ENCODE data around the gene INO80. TPM values are rescaled to one million over a fixed set of nuclear protein-coding genes. Genes with fewer than 3 reads are reported as not detected.

The INO80 gene
- total RNA-seq, 2 donors from 2014 or later = 14.8 to 17.5 TPM

DNA sequence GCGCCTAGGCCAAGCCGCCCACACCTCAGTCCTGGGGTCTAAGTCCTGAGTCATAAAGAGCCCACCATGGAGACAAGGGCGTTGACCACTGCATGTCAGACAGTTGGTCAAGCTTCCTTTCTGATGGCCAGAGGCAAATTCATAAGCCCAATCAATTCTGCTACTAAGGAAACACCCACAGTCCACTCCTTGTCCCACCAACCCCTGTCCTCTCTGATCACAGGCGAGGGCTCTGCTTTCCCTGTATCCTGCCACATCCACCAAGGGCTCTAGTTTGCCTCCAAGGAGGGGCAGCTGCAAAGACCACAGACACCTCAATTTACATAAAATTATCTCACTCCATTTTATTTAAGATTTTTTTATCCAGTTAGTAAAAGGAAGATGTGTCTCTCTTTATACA lies 137.5 kb downstream of the INO80 start:
- Mint-ChIP-seq H3K27ac (peak overlapping the region; percentile 77), H3K9me3 (no peaks in the 10 kb centered on the region), H3K4me1 (peaks cover 13% of the 10 kb centered on the region), H3K36me3 (ENCODE audit: low read depth) (peaks cover 71% of the 10 kb centered on the region), H3K4me3 (no peak overlapping the region), H3K27me3 (ENCODE audit: insufficient read depth) (no peaks in the 10 kb centered on the region)
- no peaks in the 10 kb centered on the region for H3K9me3 ChIP-seq (ENCODE audit: control insufficient read depth, low read length)
- peaks cover 75% of the 10 kb centered on the region for H3K36me3 ChIP-seq (ENCODE audit: control insufficient read depth, insufficient read depth, low read length)
- no peak overlapping the region for H3K4me3 ChIP-seq (ENCODE audit: low read length)
- H3K27ac ChIP-seq (ENCODE audit: low read depth, low read length) = no peak overlapping the region
- H3K4me1 ChIP-seq (ENCODE audit: control insufficient read depth, insufficient read depth, low read length) = no peaks in the 10 kb centered on the region
- 92 to 96% methylated on average over 3 to 4 of the region's 4 CpGs for whole genome bisulfite sequencing, 2 experiments (ENCODE audit: insufficient coverage in 1 of 2, insufficient read length in 1 of 2)
- no peak overlapping the region for H3K9ac ChIP-seq (ENCODE audit: extremely low read depth, low read length, poor library complexity, severe bottlenecking)
- TF ChIP-seq, protein P1, sequence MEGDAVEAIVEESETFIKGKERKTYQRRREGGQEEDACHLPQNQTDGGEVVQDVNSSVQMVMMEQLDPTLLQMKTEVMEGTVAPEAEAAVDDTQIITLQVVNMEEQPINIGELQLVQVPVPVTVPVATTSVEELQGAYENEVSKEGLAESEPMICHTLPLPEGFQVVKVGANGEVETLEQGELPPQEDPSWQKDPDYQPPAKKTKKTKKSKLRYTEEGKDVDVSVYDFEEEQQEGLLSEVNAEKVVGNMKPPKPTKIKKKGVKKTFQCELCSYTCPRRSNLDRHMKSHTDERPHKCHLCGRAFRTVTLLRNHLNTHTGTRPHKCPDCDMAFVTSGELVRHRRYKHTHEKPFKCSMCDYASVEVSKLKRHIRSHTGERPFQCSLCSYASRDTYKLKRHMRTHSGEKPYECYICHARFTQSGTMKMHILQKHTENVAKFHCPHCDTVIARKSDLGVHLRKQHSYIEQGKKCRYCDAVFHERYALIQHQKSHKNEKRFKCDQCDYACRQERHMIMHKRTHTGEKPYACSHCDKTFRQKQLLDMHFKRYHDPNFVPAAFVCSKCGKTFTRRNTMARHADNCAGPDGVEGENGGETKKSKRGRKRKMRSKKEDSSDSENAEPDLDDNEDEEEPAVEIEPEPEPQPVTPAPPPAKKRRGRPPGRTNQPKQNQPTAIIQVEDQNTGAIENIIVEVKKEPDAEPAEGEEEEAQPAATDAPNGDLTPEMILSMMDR (conservative IDR thresholded peaks at IDR 0.05) = no peak
- no peak for DNase-seq
- no peaks in the 10 kb centered on the region for H3K27me3 ChIP-seq (ENCODE audit: control insufficient read depth, insufficient read depth, low read length, poor library complexity, severe bottlenecking)

DNA sequence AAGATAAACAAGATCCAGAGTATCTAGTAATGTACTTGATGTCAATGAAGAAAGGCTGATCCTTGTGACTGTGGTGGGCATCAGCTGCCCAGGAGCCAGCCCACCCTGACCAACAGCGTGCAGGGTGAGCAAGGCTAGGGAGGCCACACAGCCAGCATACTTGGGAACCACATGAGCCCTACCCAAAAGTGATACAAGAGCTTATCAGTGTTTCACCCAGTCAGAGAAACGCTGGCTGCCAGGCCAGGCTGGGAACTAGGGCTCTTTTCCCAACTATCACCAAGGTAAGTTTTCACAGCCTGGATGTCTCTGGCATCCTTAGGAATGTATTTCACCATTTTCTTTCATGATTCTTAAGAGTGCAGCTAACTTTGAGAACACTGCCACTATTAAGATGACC lies 137.9 kb downstream of the INO80 start:
- peaks cover 67% of the 10 kb centered on the region for H3K36me3 Mint-ChIP-seq (ENCODE audit: low read depth)
- Histone ChIP-seq H3K9ac (ENCODE audit: extremely low read depth, low read length, poor library complexity, severe bottlenecking) (no peak overlapping the region), H3K9me3 (ENCODE audit: control insufficient read depth, low read length) (no peaks in the 10 kb centered on the region), H3K27ac (ENCODE audit: low read depth, low read length) (no peak overlapping the region), H3K36me3 (ENCODE audit: control insufficient read depth, insufficient read depth, low read length) (peaks cover 71% of the 10 kb centered on the region), H3K4me3 (ENCODE audit: low read length) (no peak overlapping the region), H3K4me1 (ENCODE audit: control insufficient read depth, insufficient read depth, low read length) (no peaks in the 10 kb centered on the region), H3K27me3 (ENCODE audit: control insufficient read depth, insufficient read depth, low read length, poor library complexity, severe bottlenecking) (no peaks in the 10 kb centered on the region)
- H3K4me1 Mint-ChIP-seq = peaks cover 13% of the 10 kb centered on the region
- 96% methylated on average over 2 of the region's 2 CpGs for WGBS, 2 experiments (ENCODE audit: insufficient coverage in 1 of 2, insufficient read length in 1 of 2)
- DNase-seq = no peak
- H3K9me3 Mint-ChIP-seq = no peaks in the 10 kb centered on the region
- peak overlapping the region; percentile 77 for H3K27ac Mint-ChIP-seq
- no peaks in the 10 kb centered on the region for H3K27me3 Mint-ChIP-seq (ENCODE audit: insufficient read depth)
- no peak overlapping the region for H3K4me3 Mint-ChIP-seq
- TF ChIP-seq, protein P1 (conservative IDR thresholded peaks at IDR 0.05) = no peak

DNA sequence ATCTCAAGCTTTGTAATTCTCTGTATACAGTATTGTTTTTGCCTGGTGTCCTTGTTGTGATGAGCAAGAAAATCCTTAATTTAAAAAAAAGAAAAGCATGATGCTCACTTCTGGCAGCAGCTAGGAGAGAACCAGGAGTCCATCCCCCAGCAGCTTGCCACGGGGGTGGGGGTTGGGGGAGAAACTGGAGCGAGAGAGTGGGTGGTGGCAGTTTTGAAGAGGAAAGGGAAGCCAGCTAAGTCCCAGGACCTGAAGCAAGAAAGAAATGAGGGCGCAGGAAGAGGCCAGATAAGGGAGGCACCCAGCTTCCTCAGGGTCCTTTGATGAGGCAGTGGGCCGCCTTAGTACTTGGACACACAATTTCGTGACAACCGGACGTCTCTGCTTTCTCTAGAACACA lies 139.3 kb downstream of the INO80 start:
- Histone ChIP-seq H3K36me3 (ENCODE audit: control insufficient read depth, insufficient read depth, low read length) (peaks cover 57% of the 10 kb centered on the region), H3K27ac (ENCODE audit: low read depth, low read length) (no peak overlapping the region), H3K4me1 (ENCODE audit: control insufficient read depth, insufficient read depth, low read length) (no peaks in the 10 kb centered on the region), H3K27me3 (ENCODE audit: control insufficient read depth, insufficient read depth, low read length, poor library complexity, severe bottlenecking) (no peaks in the 10 kb centered on the region), H3K9ac (ENCODE audit: extremely low read depth, low read length, poor library complexity, severe bottlenecking) (peak overlapping the region; percentile 8), H3K4me3 (ENCODE audit: low read length) (no peak overlapping the region), H3K9me3 (ENCODE audit: control insufficient read depth, low read length) (no peaks in the 10 kb centered on the region)
- Mint-ChIP-seq H3K36me3 (ENCODE audit: low read depth) (peaks cover 54% of the 10 kb centered on the region), H3K27me3 (ENCODE audit: insufficient read depth) (no peaks in the 10 kb centered on the region), H3K27ac (peak overlapping the region; percentile 81), H3K4me3 (no peak overlapping the region), H3K9me3 (no peaks in the 10 kb centered on the region), H3K4me1 (peaks cover 19% of the 10 kb centered on the region)
- WGBS, 2 experiments (ENCODE audit: insufficient coverage in 1 of 2, insufficient read length in 1 of 2) = 95 to 97% methylated on average over 4 to 7 of the region's 7 CpGs
- TF ChIP-seq, protein P1 (conservative IDR thresholded peaks at IDR 0.05) = no peak
- DNase-seq = no peak
